Cardiac fibroblast (primary cell): ENCODE results near the gene KNTC1.

Source experiments
- DNase-seq, 2 donors: peaks; one replicate each; pipeline versions ENCODE4 v3.0.0 to v3.0.0-alpha.2; 2010; ENCODE audit warnings: low read depth in 2 of 2
- H3K4me3 ChIP-seq, 2 donors: replicated peaks in 1 of 2; 1 replicate in 1 of 2; 2 replicates in 1 of 2; pipeline ENCODE4 v1.5.1; 2011; ENCODE audit warnings: low read depth in 2 of 2, low read length in 2 of 2, mild to moderate bottlenecking in 2 of 2, moderate library complexity in 1 of 2
- TF ChIP-seq, protein P1 (sequence below): IDR thresholded peaks from one replicate; pipeline ENCODE4 v1.5.1; 2011; ENCODE audit warnings: low read depth, mild to moderate bottlenecking, low read length, inconsistent platforms

The KNTC1 gene

DNA sequence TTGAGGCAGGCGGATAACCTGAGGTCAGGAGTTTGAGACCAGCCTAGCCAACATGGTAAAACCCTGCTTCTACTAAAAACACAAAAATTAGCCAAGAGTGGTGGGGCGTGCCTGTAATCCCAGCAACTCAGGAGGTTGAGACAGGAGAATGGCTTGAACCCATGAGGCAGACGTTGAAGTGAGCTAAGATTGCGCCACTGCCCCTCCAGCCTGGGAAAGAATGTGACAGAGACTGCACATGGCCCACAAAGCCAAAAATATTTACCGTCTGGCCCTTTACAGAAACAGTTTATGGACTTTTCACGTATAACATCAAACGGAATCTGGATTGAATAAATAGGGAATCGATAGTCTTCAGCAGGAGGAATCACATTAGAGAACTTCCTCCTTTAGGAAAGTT lies 3.8 kb upstream of the KNTC1 start:
- TF ChIP-seq, protein P1, sequence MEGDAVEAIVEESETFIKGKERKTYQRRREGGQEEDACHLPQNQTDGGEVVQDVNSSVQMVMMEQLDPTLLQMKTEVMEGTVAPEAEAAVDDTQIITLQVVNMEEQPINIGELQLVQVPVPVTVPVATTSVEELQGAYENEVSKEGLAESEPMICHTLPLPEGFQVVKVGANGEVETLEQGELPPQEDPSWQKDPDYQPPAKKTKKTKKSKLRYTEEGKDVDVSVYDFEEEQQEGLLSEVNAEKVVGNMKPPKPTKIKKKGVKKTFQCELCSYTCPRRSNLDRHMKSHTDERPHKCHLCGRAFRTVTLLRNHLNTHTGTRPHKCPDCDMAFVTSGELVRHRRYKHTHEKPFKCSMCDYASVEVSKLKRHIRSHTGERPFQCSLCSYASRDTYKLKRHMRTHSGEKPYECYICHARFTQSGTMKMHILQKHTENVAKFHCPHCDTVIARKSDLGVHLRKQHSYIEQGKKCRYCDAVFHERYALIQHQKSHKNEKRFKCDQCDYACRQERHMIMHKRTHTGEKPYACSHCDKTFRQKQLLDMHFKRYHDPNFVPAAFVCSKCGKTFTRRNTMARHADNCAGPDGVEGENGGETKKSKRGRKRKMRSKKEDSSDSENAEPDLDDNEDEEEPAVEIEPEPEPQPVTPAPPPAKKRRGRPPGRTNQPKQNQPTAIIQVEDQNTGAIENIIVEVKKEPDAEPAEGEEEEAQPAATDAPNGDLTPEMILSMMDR = no peak
- DNase-seq = peak; percentile 64 to 81
- H3K4me3 ChIP-seq = peak overlapping the region in 1 of 2 donors; percentile 15

DNA sequence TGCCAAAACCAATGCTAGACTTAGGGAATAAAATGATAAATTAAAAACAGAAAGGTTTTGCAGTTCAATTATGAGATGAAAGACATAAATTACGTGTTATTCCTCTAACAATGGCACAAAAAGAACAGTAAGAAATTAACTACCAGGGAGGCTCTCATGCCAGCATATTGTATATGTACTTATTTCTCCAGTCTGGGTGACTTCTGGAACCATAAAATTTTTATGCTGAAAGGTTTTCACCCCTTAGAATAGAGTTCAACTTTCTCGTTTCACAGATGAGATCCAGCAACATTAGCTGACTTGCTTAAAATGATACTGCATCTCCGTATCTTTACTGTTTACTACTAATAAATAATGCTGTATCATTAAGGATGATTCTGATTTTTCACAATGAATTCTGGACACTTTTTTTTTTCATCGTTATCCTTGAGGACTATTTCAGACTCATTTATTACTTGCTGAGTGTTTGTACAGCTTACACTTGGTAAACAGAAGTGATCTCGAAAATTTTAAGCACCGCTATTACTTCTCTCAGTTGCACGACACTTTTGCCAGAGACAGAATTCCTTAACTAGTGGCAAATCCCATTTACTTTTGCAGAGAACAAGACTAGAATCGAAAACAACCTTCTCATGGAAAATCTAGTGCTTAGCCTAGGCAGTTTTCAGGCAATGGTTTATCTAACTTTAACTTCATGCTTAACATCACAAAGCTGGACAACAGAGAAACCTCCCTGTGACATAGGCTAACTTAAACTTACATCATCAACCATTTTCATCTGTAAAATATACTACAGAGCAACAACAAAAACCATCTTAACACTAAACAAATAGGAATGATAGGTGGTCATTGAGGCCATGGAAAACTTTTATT lies 3.0 kb upstream of the KNTC1 start:
- peak overlapping the region; percentile 11 to 63 for H3K4me3 ChIP-seq
- TF ChIP-seq, protein P1 = no peak
- DNase-seq = no peak

DNA sequence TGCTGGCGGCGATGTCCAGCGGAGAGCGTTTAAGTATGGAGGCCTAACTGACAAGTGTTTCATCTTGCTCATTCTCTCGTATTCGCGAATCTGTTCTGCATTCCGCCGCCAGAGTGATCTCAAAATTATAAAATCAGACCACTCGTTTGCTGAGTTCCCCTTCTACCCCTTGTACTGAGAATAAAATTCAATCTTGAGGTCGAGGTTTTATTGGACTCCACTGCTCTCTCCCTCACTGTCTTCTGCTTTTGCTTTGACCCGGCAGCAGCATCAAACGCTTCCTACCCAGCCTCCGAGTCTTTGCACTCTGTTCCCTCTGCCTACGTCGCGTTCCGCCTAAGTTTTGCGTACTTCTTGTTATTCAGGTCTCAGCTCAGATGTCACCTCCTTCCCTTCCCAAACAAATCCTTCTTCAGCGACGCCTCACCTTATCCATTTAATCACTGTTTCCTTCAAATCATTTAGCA lies 462 bp downstream of the KNTC1 start:
- H3K4me3 ChIP-seq = peak overlapping the region; percentile 76 to 89
- TF ChIP-seq, protein P1 = no peak
- DNase-seq = peak; percentile 19 to 38

DNA sequence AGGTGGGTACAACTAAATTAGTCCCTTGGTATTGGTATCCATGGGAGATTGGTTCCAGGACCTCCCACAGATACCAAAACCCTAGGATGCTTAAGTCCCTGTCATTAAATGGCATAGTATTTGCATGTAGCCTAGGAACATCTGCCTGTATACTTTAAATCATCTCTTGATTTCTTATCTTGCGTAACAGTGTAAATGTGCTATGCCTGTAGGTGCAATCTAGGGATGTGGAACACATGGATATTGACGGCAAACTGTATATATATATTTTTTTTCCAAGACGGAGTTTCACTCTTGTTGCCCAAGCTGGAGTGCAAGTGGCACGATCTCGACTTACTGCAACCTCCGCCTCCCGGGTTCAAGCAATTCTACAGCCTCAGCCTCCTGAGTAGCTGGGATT lies 1.5 kb downstream of the KNTC1 start:
- DNase-seq = no peak
- TF ChIP-seq, protein P1 = no peak
- no peak overlapping the region for H3K4me3 ChIP-seq

DNA sequence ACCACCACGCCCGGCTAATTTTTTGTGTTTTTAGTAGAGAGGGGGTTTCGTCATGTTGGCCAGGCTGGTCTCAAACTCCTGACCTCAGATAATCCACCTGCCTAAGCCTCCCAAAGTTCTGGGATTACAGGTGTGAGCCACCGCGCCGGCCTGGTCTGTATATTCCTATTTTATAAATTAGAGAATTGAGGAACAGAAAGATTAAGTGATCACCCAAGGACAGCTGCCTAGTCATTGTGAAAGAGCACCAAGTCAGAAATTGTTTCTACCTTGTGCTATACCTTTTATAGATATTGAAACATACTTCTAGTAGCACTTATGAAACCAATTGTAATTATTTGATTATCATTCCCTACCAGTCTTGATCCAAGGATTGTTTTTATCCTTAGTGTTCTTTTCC lies 1.9 kb downstream of the KNTC1 start:
- TF ChIP-seq, protein P1 = no peak
- DNase-seq = no peak
- no peak overlapping the region for H3K4me3 ChIP-seq

DNA sequence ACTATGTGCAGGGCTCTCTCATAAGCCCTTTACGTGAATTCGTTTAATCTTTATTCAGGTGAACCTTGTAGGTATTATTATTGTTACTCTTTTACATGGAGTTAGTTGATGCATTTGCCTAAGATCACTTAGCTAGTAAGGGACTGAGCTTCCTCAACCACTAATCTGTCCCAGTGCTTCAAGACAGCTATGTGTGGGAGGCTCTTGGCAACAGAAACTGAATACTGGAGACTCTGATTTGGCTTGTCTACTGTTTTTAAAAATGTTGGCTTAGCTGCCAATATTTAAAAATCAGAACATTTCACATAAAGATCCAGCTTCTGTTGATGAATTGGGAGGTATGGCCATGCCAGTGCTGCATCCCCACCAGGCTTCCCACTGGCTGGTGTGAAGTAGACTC lies 6.8 kb downstream of the KNTC1 start:
- DNase-seq = peak in 1 of 2 donors; percentile 63
- no peak overlapping the region for H3K4me3 ChIP-seq
- TF ChIP-seq, protein P1 = no peak
